HepG2 (cell line): Measurements from ENCODE around the gene PRPSAP1. TPM values are rescaled to one million over a fixed set of nuclear protein-coding genes. Genes with fewer than 3 reads are reported as not detected.

Source experiments
- ARID2 ChIP-seq: sonication (generic); formaldehyde crosslinking; IDR thresholded peaks from 2 replicates; pipeline ENCODE4 v1.8.1; 2022; ENCODE audit warnings: mild to moderate bottlenecking, missing genetic modification reagents, borderline replicate concordance
- BCLAF1 ChIP-seq: fragments of 450-650 bp; IDR thresholded peaks from 2 replicates; pipeline ENCODE4 v1.6.1; 2017; ENCODE audit warnings: mild to moderate bottlenecking
- CHD2 ChIP-seq: IDR thresholded peaks from 2 replicates; pipeline ENCODE4 v1.6.1; 2011; ENCODE audit warnings: low read depth, low read length, improper control_type of control experiment
- GRHL1 ChIP-seq: sonication (generic); formaldehyde crosslinking; conservative IDR thresholded peaks from 2 replicates; pipeline ENCODE4 v1.8.0; 2022; ENCODE audit warnings: missing genetic modification reagents
- HNRNPUL1 ChIP-seq: fragments of 200-400 bp; formaldehyde crosslinking; IDR thresholded peaks from 2 replicates; pipeline ENCODE4 v1.6.1; 2017; ENCODE audit warnings: low read depth, mild to moderate bottlenecking, low read length, moderate library complexity
- JUND ChIP-seq: sonication (generic); formaldehyde crosslinking; IDR thresholded peaks from 2 replicates; pipeline ENCODE4 v1.8.0; 2022; ENCODE audit warnings: mild to moderate bottlenecking, missing genetic modification reagents
- MIXL1 ChIP-seq: IDR thresholded peaks from 2 replicates; pipeline ENCODE4 v1.6.1; 2016
- MXD1 ChIP-seq: sonication (generic); formaldehyde crosslinking; IDR thresholded peaks from 2 replicates; pipeline ENCODE4 v1.4.0; 2020; ENCODE audit warnings: mild to moderate bottlenecking, missing genetic modification reagents
- MYNN ChIP-seq: sonication (generic); formaldehyde crosslinking; IDR thresholded peaks from 2 replicates; pipeline ENCODE4 v1.4.0; 2020; ENCODE audit warnings: mild to moderate bottlenecking, low read depth, missing genetic modification reagents
- NBN ChIP-seq: fragments of 450-650 bp; conservative IDR thresholded peaks from 2 replicates; pipeline ENCODE4 v1.6.1; 2017
- NCOA5 ChIP-seq: sonication (generic); formaldehyde crosslinking; IDR thresholded peaks from 2 replicates; pipeline ENCODE4 v1.4.0; 2020; ENCODE audit warnings: missing genetic modification reagents
- POGK ChIP-seq: sonication (generic); formaldehyde crosslinking; conservative IDR thresholded peaks from 2 replicates; pipeline ENCODE4 v1.8.0; 2022; ENCODE audit warnings: mild to moderate bottlenecking, moderate library complexity, missing genetic modification reagents
- RXRB ChIP-seq: IDR thresholded peaks from 2 replicates; pipeline ENCODE4 v1.6.1; 2016; ENCODE audit warnings: borderline replicate concordance, missing genetic modification reagents, missing compliant biosample characterization
- SAFB2 ChIP-seq: sonication (generic); formaldehyde crosslinking; IDR thresholded peaks from 2 replicates; pipeline ENCODE4 v1.5.1; 2020; ENCODE audit warnings: missing genetic modification reagents, low read depth, mild to moderate bottlenecking, borderline replicate concordance
- SETDB1 ChIP-seq: sonication (generic); formaldehyde crosslinking; IDR thresholded peaks from 2 replicates; pipeline ENCODE4 v1.5.1; 2020; ENCODE audit warnings: missing genetic modification reagents, mild to moderate bottlenecking, borderline replicate concordance
- ZFP62 ChIP-seq: sonication (generic); formaldehyde crosslinking; IDR thresholded peaks from 2 replicates; pipeline ENCODE4 v1.4.0; 2020; ENCODE audit warnings: missing genetic modification reagents
- ZNF136 ChIP-seq: sonication (generic); formaldehyde crosslinking; IDR thresholded peaks from 2 replicates; pipeline ENCODE4 v1.8.1; 2022; ENCODE audit warnings: low read depth, mild to moderate bottlenecking, moderate library complexity, missing genetic modification reagents
- ZNF180 ChIP-seq: sonication (generic); formaldehyde crosslinking; IDR thresholded peaks from 2 replicates; pipeline ENCODE4 v1.4.0; 2020; ENCODE audit warnings: low read depth, missing genetic modification reagents, borderline replicate concordance
- ZNF331 ChIP-seq: sonication (generic); formaldehyde crosslinking; IDR thresholded peaks from 2 replicates; pipeline ENCODE4 v1.4.0; 2020; ENCODE audit warnings: missing genetic modification reagents
- ZNF567 ChIP-seq: sonication (generic); formaldehyde crosslinking; IDR thresholded peaks from 2 replicates; pipeline ENCODE4 v1.8.1; 2023; ENCODE audit warnings: mild to moderate bottlenecking, missing genetic modification reagents, borderline replicate concordance
- ZNF670 ChIP-seq: sonication (generic); formaldehyde crosslinking; IDR thresholded peaks from 2 replicates; pipeline ENCODE4 v1.8.0; 2022; ENCODE audit warnings: mild to moderate bottlenecking, missing genetic modification reagents, borderline replicate concordance
- polyA plus RNA-seq, 8 experiments: library from polyadenylated mRNA; depleted of rRNA in 3 of 8; stranded (reverse) in 7 of 8; unstranded in 1 of 8; fragments of >200 nt; fragmentation: Illumina TruSeq in 4 of 8; extraction: Trizol in 4 of 8; gene quantifications; 2 replicates each; pipeline versions ENCODE4 v1.2.1 to v1.2.3, GENCODE V29; 2011 to 2016; ENCODE audit warnings: low read depth in 4 of 8, missing spikeins in 1 of 8, mixed read lengths in 1 of 8; ENCODE audit not compliant: insufficient read depth in 1 of 8
- total RNA-seq, 5 experiments: library from RNA; depleted of rRNA; stranded (reverse); fragments of >200 nt; fragmentation: Illumina TruSeq; extraction: Trizol; gene quantifications; 2 replicates each; pipeline ENCODE4 v1.2.3, GENCODE V29; 2016; ENCODE audit warnings: low read depth in 1 of 5

Gene PRPSAP1
- total and polyA plus RNA-seq, 2 of the 13 experiments (the other 11 are each of a cell fraction or from before 2014, with no cell fraction given) = 91.1 to 314 TPM

GRCh38 chr17:76376318-76377133 is 22.8 kb upstream of the PRPSAP1 start (continued):
- peak; percentile 41; the same call in 1 of the 2 replicates for TF ChIP-seq JUND (CRISPR knock-in tag)
- TF ChIP-seq MIXL1 (CRISPR knock-in tag) = peak; percentile 91
- TF ChIP-seq NCOA5 (CRISPR knock-in tag) = no peak; the same call in 1 of the 2 replicates
- no peak for TF ChIP-seq SAFB2 (CRISPR knock-in tag)
- TF ChIP-seq ZNF180 = no peak
- no peak for TF ChIP-seq ZFP62
- no peak; the same call in 1 of the 2 replicates for TF ChIP-seq MYNN (CRISPR knock-in tag)
- no peak for TF ChIP-seq SETDB1 (CRISPR knock-in tag)
- TF ChIP-seq NBN = no peak
- TF ChIP-seq POGK (CRISPR knock-in tag) = peak; percentile 84; the same call in 1 of the 2 replicates
- peak; percentile 64; the same call in 1 of the 2 replicates for TF ChIP-seq MXD1 (CRISPR knock-in tag)
- TF ChIP-seq CHD2 = no peak
- no peak for TF ChIP-seq BCLAF1
- 0 out of 2 replicates have a peak, but pooled peaks have one; percentile 71 for TF ChIP-seq ARID2 (CRISPR knock-in tag)
- peak; percentile 94 for TF ChIP-seq RXRB (CRISPR knock-in tag)
- peak; percentile 16; the same call in 1 of the 2 replicates for TF ChIP-seq ZNF136 (CRISPR knock-in tag)
- TF ChIP-seq ZNF670 (CRISPR knock-in tag) = no peak
- peak; percentile 94 for TF ChIP-seq ZNF331
- TF ChIP-seq ZNF567 (CRISPR knock-in tag) = no peak
- TF ChIP-seq GRHL1 (CRISPR knock-in tag) = no peak
- no peak for TF ChIP-seq HNRNPUL1
